Activated T-cell treated with anti-CD3 and anti-CD28 coated beads, Interleukin-2, amount 50 U/mL, for 1 hour (primary cell): ENCODE measurements around the gene ADK.
"Not testable (repeated sequence)": the region's sequence is repeated elsewhere in the genome, so short reads cannot be mapped to it uniquely, and the experiment has no call there.

Source experiments
- DNase-seq: peaks from one replicate; pipeline ENCODE4 v3.0.0-alpha.2; 2020

The ADK gene

DNA sequence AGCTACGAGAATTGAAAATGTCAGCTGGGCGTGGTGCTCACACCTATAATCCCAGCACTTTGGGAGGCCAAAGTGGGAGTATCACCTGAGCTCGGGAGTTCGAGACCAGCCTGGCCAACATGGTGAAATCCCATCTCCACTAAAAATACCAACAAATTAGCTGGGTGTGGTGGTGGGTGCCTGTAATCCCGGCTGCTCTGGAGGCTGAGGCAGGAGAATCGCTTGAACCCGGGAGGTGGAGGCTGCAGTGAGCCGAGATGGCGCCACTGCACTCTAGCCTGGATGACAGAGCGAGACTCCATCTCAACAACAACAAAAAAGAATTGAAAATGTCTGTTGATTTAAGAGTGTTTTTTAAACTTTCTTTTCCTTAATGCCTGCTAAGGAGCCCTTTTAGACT is 4.0 kb upstream of the ADK start:
- DNase-seq, result not testable (repeated sequence)

DNA sequence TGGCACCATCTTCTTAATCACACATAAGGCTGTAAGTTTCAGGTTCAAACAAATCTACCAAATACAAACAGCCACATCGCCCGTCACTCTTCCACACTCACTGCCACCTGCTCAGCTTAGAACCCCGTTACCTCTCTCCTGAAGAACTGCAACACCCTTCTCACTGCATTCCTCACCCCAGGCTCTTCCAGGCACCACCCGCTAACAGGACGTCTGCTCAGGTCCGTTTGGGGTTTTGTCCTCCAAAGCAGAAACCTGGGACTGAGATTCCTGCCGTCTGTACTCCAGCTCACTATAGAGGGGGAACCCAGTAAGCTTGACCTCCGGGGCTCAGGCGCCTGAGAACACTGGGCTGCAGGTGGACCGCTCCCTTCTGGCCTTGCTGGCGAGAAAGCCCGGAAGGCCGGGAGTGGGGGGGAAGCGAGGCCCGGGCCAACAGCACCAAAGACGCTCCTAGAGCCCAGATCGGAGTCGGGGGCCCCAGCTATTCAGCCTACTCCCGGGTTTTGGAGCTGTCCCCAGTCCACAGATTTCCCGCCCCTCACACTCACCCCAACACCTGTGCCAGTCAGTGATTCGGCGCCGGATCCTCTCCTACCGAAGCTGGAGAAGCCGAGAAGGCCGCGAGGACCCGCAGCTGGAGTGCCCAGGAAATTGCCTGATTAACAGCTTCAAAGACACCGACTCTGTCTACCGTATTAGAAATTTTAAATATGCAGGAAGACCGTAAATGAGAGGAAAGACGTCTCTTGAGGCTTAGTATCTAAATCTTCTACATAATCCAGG is 624 bp upstream of the ADK start, which contains the start of gene AP3M1:
TSS of gene AP3M1 (minus strand) at position 625 of the 786 bp plus-strand sequence. CDS start 12,449 bp downstream, outside the sequence.
- DNase-seq, result peak; percentile 80

DNA sequence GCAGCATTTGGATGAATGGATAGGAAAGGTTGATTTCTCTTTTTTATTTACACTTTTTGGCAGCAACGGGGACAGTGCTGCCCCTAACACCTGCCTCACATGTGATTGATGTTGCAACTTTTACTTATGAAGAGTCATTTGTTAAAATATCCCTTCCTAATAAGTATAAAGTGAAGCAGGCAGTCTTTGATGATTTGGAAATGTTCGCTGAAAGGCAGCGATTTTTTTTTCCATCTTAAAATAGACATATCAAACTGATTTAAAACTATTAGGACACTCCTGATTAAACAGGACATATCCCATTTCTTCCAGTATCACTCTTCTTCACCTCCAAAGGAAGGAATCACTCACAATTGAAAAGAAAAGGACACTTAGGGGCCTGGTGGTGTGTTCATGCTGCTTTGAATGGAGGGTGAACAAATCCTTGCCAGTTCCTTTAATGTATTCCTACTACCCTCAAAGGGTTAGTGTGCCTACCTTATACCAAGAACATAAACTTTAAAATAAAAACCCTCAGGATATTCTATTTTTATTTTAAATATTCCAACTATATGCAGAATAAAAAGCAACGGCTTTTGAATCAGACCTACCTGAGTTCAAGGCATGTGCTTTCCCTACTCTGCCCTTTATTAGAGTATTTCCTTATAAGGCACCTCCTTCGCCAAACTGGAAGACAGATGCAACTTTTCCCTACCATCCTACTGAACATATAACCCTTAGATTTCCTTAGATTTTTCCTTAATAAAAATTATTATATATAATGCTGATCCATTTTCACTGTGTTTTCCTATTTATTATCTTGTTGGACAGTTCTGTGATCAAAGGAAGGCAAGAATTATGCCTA is 1.1 kb downstream of the ADK start:
- no peak for DNase-seq

DNA sequence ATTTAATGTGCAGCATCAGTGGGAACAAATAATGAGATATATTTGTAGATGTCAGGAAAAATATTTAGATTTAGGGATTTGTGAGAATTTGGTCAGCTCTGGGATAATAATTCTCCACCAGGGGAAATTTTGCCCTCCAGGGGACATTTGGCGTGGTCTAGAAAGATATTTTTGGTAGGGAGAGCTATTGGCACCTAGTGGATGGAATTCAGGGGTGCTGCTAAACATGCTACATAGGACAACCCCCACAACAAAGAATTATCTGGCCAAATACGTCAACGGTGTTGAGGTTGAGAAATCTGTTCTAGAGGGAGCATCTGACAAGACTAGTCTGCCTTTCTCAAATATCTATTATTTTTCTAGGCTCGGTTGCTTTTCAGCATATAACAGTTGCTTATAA is 2.1 kb downstream of the ADK start:
- DNase-seq, result no peak

DNA sequence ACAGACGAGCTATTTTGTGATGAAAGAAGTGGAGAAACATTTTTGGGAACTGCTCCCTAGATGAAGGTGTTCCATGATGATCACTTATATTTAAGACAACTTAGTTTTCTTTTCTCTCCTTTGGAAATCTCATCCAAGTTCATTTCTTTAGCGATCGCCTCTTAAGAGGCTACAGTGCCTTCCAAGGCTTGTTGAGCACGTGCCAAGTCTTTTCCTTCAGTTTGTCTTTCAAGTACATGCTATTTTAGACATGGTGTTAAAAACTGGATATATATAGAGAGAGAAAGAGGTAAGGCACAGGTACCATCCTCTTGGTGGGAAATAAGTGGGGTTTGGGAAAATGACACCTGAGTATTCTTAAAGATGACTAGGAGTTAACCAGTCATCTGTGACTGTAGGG is 2.7 kb downstream of the ADK start:
- DNase-seq, result no peak

DNA sequence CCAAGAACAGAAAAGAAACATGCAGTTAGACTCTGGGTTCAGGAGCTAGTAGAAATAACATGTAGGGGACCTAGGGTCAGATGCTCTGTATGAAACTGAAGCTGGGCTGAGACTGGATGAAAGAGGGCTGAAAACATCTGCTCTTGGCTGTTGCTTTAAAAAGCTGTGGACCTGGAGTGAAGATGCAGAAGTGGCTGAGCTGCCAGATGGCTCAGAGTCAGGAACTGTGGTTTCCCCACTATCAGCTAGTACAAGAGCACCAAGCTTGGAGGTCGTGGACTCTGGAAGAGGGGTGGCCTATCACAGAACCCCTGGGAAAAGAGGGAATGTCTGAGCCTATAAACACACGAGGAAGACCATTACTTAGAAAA is 5.9 kb downstream of the ADK start:
- no peak for DNase-seq

DNA sequence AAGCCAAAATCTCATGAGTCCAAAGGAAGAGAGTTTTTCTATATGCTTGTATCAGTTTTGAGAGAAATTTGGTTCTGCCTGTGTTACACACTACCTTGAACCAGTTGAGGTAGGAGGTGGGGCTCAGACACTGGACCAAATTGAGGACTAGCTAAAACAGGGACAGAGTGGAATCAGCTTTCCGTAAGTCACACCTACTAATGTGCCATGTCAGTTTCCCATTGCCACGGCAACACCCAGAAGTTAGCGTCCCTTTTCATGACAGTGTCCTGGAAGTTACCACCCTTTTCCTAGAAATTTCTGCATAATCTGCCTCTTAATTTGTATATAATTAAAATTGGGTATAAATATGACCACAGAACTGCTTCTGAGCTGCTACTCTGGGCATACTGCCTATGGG is 9.0 kb downstream of the ADK start:
- DNase-seq, result no peak

DNA sequence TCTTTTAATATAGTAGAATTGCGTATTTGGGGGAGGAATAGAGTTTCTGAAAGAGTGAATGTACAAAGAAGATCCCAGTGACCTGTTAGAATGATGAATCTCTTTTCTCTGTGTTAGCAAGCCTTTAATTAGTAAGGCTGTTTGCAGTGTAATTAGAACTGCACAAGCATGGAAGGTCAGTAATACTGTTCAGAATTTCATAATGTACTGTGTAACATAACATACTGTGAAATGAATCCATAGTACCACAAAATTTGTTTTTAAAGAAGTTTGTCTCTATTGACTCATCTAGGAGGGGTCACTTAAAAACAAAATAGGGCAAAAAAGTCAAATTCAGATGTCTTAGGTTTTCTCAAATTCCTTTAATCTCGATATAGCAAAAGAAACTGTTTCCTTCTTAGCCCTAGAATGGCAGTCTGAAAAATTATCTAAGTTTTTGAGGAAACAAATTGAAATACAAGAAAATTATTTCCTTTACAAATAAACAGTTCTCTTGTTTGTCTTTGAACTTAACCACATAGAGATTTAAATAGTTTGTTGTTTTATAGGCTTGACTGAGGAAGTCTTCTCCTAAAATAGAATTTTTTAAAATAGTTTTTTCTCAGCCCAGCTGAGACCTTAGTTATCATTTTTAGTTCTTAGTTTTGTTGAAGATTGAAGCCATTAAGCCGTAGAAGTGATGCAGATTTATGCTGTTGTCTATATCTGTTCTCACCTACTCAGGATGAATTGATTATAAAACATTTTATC is 12.5 kb downstream of the ADK start:
- no peak for DNase-seq

DNA sequence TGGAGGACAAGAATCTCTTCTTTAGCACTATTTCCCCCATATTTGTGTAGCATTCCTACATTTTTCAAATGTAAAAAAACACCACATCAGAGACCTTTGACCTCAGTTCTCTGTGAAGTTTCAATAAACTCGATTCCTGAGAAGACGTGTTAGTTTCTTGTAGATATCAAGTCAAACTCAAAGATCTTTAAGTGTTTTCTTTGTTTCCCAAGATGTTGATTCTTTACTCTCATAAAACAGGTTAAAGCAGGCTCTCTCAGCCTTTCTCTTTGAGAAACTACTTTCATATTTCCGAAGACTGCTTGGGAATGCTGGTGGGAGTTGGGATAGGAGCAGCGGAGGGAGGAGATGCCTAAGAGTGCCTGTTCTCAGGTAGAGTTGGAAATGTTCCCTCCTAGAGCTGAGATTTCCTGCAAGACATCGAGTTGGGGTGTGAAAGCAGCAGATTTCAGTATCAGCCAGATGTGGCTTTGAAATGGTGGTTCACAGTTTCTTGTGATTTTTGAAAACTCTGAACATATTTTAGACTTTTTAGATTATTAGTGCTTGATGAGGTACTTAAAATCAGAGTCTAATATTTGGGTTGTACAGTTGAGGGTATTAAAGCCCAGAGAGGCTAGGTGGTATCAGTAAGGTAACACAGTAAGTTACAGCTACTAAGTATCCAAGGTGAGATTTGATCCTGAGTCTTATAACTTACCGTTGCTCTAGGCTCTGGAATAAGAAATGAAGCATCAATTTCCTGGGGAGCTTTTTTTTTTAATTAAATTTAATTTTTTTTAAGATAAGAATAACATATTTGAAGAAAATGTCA is 13.9 kb downstream of the ADK start:
- DNase-seq, result no peak

DNA sequence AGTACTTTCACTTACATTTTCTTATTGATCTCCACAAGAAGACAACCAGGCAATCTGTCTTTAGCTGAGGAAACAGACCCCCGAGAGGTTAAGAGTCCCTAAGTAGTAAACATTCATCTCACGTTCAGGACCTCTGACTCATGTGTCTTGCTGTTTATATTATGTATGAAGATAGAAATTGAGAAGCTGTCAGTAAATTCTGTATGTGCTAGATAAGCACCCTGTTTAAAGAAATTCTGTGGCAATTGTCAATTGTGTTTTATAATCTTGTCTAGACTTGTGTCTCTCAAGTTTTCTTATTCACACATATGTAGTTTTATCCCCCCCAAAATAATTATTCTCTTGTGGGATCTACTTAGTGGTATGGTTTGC is 14.5 kb downstream of the ADK start:
- no peak for DNase-seq

DNA sequence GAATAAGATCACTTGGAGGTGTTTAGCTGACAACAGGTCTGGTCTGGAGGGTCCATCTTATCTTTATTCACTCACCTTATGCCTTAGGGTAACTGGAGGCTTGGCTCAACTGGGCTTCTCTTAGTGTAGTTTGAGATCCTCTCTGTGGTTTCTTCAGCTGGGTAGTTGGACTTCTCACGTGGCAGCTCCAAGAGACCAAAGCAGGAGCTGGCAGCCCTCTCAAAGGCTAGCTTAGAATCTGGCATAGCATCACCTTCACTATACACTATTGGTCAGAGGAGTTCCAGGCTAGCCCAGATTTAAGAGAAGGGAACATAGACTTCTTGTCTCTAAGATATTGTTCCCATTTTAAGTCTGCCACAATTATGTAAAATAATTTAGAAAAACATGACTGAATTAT is 16.4 kb downstream of the ADK start:
- DNase-seq, result no peak

DNA sequence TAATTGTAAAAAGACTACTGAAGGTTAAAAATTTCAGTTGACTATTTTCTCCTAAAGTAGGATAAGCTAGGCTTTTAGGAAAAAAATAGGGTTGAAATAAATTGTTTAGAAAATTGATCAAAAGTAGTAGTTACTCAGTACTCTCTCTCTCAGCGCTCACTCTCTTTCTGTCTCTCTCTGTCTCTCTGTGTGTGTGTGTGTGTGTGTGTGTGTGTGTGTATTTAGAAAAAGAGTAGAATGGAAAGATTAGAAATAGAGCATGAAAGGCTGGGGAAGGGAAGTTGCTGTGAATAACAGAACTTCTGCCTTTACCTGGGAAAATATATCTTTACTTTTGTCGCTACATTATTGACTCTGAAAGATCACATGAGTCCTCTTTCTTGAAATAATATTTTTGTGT is 20.6 kb downstream of the ADK start:
- no peak for DNase-seq

DNA sequence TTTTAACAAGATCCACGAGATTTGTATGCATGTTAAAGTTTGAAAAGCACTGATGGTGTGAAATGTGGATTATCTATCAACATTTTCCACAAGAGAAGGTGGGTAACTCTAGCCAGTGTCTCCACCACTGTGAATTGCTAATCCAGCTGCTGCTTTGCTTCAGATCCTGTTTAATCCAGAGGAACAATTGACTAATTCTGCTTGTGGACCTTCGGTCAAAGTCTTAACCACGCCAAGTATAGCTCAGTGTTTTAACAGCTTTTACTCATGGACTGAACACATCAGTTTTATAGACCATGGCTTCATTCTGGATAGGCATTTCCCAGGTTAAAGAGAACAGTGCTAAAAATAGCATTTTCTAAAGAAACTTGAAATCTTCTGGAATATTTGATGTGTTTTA is 23.5 kb downstream of the ADK start:
- no peak for DNase-seq

DNA sequence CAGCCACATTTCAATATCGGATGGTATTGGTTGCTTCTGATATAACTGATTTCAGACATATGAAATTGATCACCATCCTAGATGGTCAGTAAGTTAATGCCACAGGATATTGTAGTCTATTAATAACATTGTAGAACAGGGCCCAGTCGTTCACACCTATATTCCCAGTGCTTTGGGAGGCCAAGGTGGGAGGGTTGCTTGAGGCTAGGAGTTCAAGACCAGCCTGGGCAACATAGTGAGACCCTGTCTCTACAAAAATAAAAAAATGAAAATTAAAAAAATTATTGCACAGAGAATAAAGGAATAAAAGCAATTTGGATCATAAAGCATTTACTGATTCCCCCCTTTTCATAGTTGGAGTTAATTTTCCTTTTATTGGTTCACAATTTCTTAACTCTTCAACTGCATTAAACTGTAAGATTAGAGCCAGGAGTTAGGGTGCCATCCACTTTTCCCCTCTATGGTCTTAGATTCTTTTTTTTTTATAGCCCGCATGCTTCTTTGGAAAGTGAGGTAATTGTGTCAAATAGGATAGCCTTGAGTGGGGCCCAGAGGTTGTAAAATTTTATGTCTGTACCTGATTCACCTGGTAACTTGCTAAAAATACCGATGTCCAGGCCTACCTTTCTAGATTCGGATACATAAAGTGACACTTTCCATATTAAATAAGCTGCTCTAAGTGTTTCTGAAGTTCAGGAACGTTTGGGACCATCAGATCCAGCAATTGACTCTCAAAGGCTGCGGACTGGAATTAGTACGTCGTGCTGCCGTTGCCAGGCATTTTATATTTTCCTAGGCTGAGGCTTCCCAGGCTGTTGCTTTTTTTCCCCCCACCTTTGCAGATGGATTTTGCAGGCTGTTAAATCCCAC is 24.7 kb downstream of the ADK start:
- no peak for DNase-seq

DNA sequence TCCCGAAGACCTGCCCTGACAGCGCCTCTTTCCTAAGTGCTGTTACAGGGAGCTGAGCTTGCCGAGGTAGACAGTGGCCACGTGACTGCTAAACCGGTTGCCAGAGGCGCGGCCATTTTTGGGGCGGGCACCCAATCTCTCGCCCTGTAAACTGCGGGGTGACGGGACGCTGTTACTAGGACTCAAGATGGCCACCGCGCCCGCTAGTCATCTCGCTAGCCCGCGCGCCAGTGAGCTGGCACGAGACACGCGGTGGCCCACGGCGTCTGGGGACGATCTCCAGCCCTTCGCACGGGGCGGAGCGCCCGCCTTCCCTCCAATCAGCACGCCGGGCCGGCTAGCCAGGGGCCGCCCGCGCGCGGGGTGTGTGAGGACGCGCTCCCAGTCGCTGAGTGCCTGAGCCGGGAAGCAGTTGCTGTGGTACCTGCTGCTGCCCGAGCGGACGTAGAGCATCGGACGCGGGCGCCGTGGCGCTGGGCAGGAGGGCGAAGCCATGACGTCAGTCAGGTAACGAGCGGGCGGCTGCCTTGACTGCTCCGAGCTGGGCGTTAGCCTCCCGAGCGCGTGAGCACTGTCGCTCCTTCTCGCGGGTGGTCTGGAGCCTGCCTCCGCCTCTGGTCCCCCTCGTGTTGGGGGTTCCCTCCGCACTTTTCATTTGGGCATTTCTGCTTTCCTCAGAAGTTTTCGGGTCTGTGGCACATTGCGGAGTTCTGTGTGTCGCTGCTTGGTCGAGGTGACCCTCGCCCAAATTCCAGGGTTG is 25.5 kb downstream of the ADK start:
- DNase-seq, result peak; percentile 96

DNA sequence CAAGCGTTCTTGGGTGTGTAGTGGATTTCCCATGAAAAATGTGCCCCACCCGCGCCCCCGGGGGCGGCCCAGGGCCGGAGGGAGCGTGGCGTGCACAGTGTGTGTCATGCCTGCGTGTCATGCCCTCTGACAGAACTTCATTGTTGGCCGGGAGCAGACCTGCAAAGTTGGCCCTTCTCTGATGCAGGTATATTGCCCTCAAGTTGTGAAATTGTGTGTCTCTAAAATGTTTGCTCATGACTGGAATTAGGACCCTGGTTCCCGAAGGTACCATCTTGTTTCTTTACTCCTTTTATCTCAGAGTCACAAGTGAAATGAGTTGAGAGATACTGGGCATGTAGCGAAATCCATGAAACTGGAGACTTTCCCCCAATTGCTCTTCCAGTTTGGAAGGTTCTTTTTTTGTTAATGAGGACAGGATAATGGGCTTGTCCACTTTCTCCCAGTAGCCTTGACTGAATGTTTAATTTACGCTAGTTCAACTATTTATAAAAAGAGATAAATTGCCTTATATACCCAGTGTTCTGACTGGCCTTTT is 26.2 kb downstream of the ADK start:
- no peak for DNase-seq

DNA sequence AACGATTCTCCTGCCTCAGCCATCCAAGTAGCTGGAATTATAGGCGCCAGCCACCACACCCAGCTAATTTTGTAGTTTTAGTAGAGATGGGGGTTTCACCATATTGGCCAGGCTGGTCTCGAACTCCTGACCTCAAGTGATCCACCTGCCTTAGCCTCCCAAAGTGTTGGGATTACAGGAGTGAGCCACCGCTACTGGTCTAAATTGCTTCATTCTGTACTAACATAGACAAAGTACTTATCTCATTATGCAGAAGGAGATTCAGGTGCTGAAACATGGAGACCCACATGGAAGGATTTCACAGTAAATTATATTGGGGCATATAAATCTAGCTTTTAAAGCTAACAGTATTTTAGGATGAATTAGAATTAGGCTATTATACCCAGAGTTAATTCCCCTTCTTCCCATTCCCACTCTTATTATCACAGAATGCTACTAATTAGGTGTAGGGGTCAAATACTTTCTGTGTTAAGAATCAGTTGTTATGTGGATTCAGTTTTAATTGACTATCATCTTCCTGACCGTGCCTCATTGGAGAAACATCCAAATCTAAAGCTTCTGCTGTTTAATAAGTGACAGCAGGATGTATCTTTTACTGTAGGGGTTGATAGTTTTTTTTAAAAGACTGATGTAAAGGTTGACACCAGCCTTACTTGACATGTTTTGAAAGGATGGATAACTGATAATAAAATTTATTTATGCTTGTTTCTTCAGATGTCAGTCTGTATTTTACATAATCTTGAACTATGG is 27.2 kb downstream of the ADK start:
- no peak for DNase-seq

DNA sequence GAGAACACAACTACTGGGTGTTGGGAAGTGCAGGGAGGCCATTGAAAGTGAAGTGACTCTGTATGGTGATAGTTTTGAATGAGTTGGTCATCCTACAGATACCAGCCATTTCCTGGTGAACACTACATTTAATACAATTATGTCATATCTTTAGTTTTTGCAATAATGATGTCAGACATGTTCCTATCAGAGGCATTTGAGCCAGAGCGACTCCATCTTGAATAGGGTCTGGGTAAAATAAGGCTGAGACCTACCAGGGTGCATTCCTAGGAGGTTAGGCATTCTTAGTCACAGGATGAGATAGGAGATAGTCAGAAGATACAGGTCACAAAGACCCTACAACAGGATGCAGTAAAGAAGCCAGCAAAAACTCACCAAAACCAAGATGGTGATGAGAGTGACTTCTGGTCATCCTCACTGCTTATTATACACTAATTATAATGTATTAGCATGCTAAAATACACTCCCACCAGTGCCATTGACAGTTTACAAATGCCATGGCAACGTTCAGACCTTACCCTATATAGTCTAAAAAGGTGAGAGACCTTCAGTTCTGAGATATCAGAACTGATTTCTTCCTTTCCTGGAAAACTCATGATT is 28.2 kb downstream of the ADK start:
- no peak for DNase-seq

DNA sequence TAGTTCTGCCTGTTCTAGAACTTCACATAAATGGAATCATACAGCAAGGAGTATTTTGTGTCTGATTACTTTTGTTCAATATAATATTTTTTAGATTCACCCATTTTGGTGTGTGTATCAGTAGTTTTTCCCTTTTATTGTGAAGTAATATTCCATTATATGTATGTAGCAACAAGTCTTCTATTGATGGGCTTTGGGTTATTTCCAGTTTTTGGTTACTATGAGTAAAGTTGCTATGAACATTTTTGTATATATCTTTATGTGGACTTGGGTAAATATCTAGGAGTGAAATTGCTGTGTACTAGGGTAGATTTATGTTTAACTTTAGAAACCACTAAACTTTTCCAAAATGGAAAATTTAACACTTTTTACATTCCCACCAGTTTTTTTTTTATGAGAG is 35.7 kb downstream of the ADK start:
- no peak for DNase-seq
